Thymus (tissue), 11 donors: ENCODE results near the gene ROGDI. TPM values are rescaled to one million over a fixed set of nuclear protein-coding genes. Genes with fewer than 3 reads are reported as not detected.
A peak's percentile ranks its signal among the peaks of the same experiment; 100 is the strongest.

ENCODE experiments used
- DNase-seq, 9 donors: peaks; one replicate each; pipeline ENCODE4 v3.0.0-alpha.2; 2013; ENCODE audit warnings: low spot score in 9 of 9, low read depth in 6 of 9, missing footprints in 1 of 9
- H3K27ac ChIP-seq, 2 donors: one replicate each; pipeline ENCODE4 v1.5.1; 2013; ENCODE audit warnings: control low read depth in 1 of 2, low read depth in 1 of 2, low read length in 1 of 2, mild to moderate bottlenecking in 1 of 2, moderate library complexity in 1 of 2
- H3K27me3 ChIP-seq, 2 donors: one replicate each; pipeline ENCODE4 v1.5.1; 2013; ENCODE audit warnings: low read length in 1 of 2; ENCODE audit not compliant: control insufficient read depth in 2 of 2, insufficient read depth in 1 of 2
- H3K36me3 ChIP-seq, 2 donors: one replicate each; pipeline ENCODE4 v1.5.1; 2013; ENCODE audit warnings: low read length in 1 of 2, mild to moderate bottlenecking in 1 of 2, moderate library complexity in 1 of 2; ENCODE audit not compliant: control insufficient read depth in 2 of 2, insufficient read depth in 2 of 2
- H3K4me1 ChIP-seq, 2 donors: one replicate each; pipeline ENCODE4 v1.5.1; 2013; ENCODE audit warnings: low read length in 2 of 2; ENCODE audit not compliant: control insufficient read depth in 2 of 2, insufficient read depth in 2 of 2
- H3K4me3 ChIP-seq, 2 donors: one replicate each; pipeline ENCODE4 v1.5.1; 2013; ENCODE audit warnings: low read length in 2 of 2, control low read depth in 1 of 2, mild to moderate bottlenecking in 1 of 2
- H3K9me3 ChIP-seq, 2 donors: one replicate each; pipeline ENCODE4 v1.5.1; 2013; ENCODE audit warnings: low read length in 1 of 2, mild to moderate bottlenecking in 1 of 2; ENCODE audit not compliant: control insufficient read depth in 2 of 2, insufficient read depth in 1 of 2
- WGBS: extraction: QIAGEN DNeasy Blood & Tissue Kit; methylation state at CpG from one replicate; pipeline ENCODE4 v1.1.7; 2013; 5-methylcytosine and 5-hydroxymethylcytosine counted together
- polyA plus RNA-seq: library from polyadenylated mRNA; stranded (reverse); fragments of 200-250 nt; gene quantifications from one replicate; pipeline ENCODE4 v1.2.3, GENCODE V29; 2013
- total RNA-seq: library from RNA; stranded (reverse); fragments of 120-200 nt; gene quantifications from one replicate; pipeline ENCODE4 v1.2.4, GENCODE V29; 2013
- donor health status: healthy.

Gene ROGDI
- total and polyA plus RNA-seq, 2 donors = 28.0 to 40.8 TPM

DNA sequence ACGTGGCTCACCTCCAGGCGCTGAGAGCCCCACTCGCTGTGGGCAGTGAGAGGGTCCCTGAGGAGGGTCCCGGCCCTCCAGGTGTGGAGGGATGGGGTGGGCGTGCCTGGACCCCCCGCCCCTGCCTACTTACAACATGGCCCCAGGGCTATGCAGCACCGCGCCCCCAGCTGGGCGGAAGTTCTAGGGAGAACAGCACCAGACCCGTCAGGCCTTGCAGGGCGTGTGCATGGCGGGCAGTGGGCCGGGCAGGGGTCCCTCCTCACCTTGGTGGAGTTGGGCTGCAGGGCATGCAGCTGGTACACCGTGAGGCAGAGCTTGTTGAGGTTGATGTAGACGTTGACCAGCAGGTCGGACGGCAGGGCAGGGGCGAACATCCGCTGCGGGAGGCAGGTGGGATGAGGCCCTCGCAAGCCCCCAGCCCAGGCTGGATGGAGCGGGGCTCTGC, 4.6 kb downstream of the ROGDI start:
- Histone ChIP-seq H3K36me3 (peaks cover 2 to 7% of the 10 kb centered on the region in 2 donors), H3K9me3 (peaks cover 0 to 5% of the 10 kb centered on the region in 2 donors), H3K4me1 (peaks cover 7 to 20% of the 10 kb centered on the region in 2 donors), H3K27ac (no peak overlapping the region), H3K27me3 (no peaks in the 10 kb centered on the region), H3K4me3 (no peak overlapping the region)
- 98% methylated on average over 22 of the region's 22 CpGs for WGBS
- no peak for DNase-seq

DNA sequence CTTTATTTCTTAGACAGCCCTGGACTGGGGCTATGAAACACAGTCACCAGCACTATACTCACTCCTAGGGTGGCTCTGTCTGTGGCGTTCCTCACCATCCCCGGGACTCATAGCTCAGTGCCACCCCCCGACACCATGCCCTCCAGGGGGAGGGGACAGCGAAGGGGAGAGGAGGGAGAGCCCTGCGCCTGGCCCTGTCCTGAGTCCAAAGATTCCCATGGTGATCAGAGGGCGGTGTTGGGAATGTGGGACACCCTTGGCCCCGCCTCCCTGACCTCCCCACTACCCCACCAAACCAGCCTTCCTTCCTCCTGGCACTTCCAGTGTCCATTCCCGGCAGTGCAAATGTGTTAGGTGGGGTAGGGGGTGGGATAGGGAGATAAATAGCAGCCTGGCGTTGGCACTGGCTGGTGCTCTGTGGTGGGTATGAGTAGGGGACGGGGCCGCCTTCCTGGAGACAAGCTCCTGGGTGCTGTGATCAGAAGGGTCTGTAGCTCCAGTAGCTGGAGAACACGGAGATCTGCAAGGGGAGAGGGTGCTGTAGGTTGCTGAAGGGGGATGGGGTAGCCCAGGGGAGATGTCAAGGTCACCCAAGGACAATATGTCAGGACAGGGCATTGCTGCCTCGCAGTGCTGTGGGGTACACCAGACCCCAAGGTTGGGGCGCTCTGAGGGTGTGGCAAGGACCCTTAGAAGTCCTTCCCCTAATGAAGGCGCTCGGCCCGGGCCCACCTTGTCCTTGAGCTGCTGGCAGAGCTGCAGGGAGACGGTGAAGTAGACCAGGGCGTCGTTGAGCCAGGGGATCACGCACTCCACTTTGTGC, 5.2 kb downstream of the ROGDI start:
- no peaks in the 10 kb centered on the region for H3K27me3 ChIP-seq
- H3K27ac ChIP-seq = no peak overlapping the region
- peaks cover 2 to 7% of the 10 kb centered on the region in 2 donors for H3K36me3 ChIP-seq
- peaks cover 7 to 20% of the 10 kb centered on the region in 2 donors for H3K4me1 ChIP-seq
- WGBS = 97% methylated on average over 21 of the region's 21 CpGs
- DNase-seq = no peak
- no peak overlapping the region for H3K4me3 ChIP-seq
- peaks cover 0 to 5% of the 10 kb centered on the region in 2 donors for H3K9me3 ChIP-seq

DNA sequence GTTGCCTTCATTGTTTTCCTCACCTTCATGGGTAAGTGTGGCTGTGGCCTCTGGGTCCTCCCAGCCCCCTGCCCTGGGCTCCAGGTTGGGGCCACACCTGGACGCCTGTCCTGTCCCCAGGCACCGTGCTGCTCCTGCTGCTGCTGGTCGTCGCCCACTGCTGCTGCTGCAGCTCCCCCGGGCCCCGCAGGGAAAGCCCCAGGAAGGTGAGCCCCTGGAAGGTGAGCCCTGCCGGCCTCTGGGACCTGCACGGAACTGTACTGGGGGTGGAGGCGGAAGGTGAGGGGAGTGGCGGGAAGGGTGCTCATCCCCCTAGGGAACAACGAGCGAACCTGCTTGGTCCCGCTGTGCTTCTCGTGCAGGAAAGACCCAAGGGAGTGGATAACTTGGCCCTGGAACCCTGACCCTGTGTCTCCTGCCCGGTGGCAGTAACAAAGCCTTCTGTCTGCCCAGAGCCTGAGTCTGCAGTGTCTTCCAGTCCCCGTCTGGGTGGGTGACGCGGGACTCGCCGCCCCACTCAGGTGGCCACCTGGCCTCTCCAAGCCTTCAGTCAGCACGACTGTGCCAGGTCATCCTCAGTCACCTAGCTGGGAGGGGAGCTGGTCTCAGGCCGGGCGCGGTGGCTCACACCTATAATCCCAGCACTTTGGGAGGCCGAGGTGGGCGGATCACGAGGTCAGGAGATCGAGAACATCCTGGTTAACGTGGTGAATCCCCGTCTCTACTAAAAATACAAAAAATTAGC, 6.4 kb downstream of the ROGDI start:
- no peak for DNase-seq
- Histone ChIP-seq H3K4me3 (no peak overlapping the region), H3K27me3 (no peaks in the 10 kb centered on the region), H3K27ac (no peak overlapping the region), H3K4me1 (peaks cover 0 to 11% of the 10 kb centered on the region in 2 donors), H3K36me3 (peaks cover 2 to 7% of the 10 kb centered on the region in 2 donors), H3K9me3 (peaks cover 0 to 5% of the 10 kb centered on the region in 2 donors)
- 98% methylated on average over 30 of the region's 30 CpGs for WGBS

DNA sequence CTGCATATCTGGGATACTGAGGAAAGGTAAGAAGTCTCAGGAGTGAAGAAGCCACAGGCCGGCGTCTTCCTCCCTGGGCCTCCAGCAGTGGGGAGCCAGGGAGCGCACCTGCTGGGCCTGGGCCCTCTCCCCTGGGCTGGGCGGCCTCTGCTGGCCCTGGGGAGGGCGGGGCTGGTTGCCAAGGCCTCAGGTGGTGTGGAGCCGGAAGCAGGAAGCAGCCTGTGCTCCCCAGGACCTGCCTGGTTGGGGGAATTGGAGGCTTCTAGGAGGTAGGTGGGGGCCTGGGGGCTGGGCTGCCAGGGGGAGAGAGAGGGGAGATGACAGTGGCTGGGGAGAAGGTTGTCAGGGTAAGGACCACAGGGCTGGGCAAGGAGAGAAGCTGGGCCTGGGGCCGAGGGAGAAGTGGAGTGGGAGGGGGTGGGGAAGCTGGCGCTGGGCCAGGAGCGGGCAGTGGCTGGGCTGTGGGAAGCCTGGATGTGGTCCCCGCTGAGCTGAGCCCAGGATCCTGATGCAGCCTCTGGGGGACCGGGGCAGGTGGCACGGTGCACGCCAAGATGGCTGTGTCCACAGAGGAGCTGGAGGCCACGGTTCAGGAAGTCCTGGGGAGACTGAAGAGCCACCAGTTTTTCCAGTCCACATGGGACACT, 7.1 kb downstream of the ROGDI start, which contains the start of gene SMIM22:
SMIM22 (plus strand) TSS at position 189 of the 647 bp plus-strand sequence; CDS start at position 555, 366 bp downstream.
- Histone ChIP-seq H3K27me3 (no peaks in the 10 kb centered on the region), H3K36me3 (peaks cover 2 to 7% of the 10 kb centered on the region in 2 donors), H3K4me1 (peaks cover 0 to 5% of the 10 kb centered on the region in 2 donors), H3K9me3 (peaks cover 0 to under 1% of the 10 kb centered on the region in 2 donors), H3K4me3 (no peak within 1 kb of the TSS), H3K27ac (no peak within 1 kb of the TSS)
- no peak for DNase-seq
- 95% methylated on average over 14 of the region's 14 CpGs for WGBS

DNA sequence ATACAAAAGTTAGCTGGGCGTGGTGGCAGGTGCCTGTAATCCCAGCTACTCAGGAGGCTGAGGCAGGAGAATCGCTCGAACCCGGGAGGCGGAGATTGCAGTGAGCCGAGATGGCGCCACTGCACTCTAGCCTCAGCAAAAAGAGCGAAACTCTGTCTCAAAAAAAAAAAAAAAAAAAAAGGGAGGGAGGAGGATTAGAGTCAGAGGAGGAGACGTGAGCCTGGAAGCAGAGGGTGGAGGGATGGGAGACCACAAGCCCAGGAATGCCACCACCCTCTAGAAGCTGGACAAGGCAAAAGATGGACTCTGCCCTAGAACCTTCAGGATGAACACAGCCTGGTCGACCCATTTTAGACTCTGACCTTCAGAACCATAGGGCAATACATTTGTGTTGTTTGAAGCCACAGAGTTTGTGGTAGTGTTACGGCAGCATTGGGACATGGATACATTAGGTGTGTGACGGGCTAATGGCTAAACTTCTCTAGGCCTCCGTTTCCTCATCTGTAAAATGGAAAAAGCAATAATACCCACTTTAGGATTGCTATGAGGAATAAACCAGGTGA, 9.4 kb downstream of the ROGDI start:
- WGBS = 92% methylated on average over 13 of the region's 13 CpGs
- peaks cover 0 to 3% of the 10 kb centered on the region in 2 donors for H3K36me3 ChIP-seq
- H3K27me3 ChIP-seq = no peaks in the 10 kb centered on the region
- H3K4me3 ChIP-seq = no peak overlapping the region
- DNase-seq = no peak
- no peaks in the 10 kb centered on the region for H3K9me3 ChIP-seq
- H3K4me1 ChIP-seq = peaks cover 0 to 9% of the 10 kb centered on the region in 2 donors
- no peak overlapping the region for H3K27ac ChIP-seq

DNA sequence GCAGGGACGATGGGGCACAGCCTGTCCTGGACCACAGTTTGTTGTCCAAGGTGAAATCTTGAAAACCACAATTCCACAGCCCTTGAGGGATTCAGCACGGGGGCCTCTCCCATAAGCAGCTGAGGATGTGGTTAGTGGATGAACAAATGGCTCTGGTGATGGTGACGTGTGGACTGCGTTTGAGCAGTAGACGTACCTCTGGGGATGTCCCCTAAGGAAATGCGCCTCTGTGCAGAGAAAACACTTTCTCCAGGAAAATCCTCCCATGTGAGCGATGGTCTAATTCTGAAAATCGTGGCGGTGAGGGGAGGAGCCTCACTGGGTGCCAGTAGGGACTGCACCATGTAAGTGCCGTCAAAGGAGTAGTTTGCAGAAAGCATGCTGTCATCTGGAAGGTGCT, 11.6 kb downstream of the ROGDI start:
- no peak for DNase-seq
- WGBS = 71% methylated on average over 10 of the region's 10 CpGs
- H3K9me3 ChIP-seq = no peaks in the 10 kb centered on the region
- H3K36me3 ChIP-seq = no peaks in the 10 kb centered on the region
- H3K27me3 ChIP-seq = no peaks in the 10 kb centered on the region
- H3K4me3 ChIP-seq = no peak overlapping the region
- peaks cover 0 to 14% of the 10 kb centered on the region in 2 donors for H3K4me1 ChIP-seq
- no peak overlapping the region for H3K27ac ChIP-seq

DNA sequence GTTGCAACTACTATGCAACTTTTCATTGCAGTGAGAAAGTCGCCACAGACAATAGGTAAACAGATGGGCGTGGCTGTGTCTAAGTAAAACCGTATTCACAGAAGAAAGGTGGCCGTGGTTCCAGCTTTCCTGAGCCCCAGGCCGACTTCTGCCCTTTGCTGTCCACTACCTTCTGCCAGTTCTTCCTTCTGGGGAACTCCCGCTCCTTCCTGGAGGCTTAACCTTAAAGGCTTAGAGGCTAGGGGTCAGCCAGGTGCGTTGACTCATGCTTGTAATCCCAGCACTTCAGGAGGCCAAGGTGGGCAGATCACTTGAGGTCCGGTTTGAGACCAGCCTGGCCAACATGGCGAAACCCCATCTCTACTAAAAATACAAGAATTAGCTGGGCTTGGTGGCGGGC, 12.2 kb downstream of the ROGDI start:
- Histone ChIP-seq H3K4me3 (no peak overlapping the region), H3K4me1 (peaks cover 0 to 14% of the 10 kb centered on the region in 2 donors), H3K9me3 (no peaks in the 10 kb centered on the region), H3K27ac (no peak overlapping the region), H3K36me3 (no peaks in the 10 kb centered on the region), H3K27me3 (no peaks in the 10 kb centered on the region)
- 93% methylated on average over 10 of the region's 10 CpGs for WGBS
- DNase-seq = no peak

DNA sequence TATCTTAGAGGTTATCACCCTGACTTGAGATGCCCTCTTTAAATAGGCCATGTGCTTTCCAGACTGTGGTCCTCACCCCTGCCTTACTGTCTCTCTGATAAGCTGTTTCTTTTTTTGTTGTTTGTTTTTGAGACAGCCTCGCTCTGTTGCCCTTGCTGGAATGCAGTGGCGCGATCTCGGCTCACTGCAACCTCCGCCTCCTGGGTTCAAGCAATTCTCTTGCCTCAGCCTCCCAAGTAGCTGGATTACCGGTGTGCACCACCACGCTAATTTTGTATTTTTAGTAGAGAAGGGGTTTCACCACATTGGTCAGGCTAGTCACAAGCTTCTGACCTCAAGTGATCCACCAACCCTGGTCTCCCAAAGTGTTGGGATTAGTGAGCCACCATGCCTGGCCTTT, 13.5 kb downstream of the ROGDI start:
- no peak for DNase-seq
- Histone ChIP-seq H3K4me3 (no peak overlapping the region), H3K4me1 (peaks cover 0 to 14% of the 10 kb centered on the region in 2 donors), H3K27me3 (no peaks in the 10 kb centered on the region), H3K36me3 (no peaks in the 10 kb centered on the region), H3K27ac (peak overlapping the region in 1 of 2 donors; percentile 44), H3K9me3 (no peaks in the 10 kb centered on the region)
- 98% methylated on average over 7 of the region's 7 CpGs for WGBS
